MCF 10A (cell line): ENCODE measurements around the gene ZGPAT. TPM values are rescaled to one million over a fixed set of nuclear protein-coding genes. Genes with fewer than 3 reads are reported as not detected.

Experiments used
- BruUV-seq: library from RNA; stranded (reverse); fragments of 400-500 nt; replicated peaks from 2 replicates; lab custom pipeline; 2021; lab: Mats Ljungman, UMichigan
- CTCF ChIA-PET: fragments of 300-600 bp; sonication (Branson Sonifier 250); formaldehyde crosslinking; extraction: SDS; loops from one replicate; lab custom pipeline; 2021; ENCODE audit warnings: antibody characterized with exemption, inconsistent platforms; lab: Yijun Ruan, JAX
- POLR2A ChIA-PET: fragments of 300-600, 350-650 bp; sonication (Branson Sonifier 250); formaldehyde crosslinking; extraction: SDS; loops from one replicate; lab custom pipeline; 2020; ENCODE audit warnings: antibody characterized with exemption, inconsistent platforms; lab: Yijun Ruan, JAX
- DNase-seq: peaks from one replicate; pipeline ENCODE4 v3.0.0-alpha.2; 2018; ENCODE audit not compliant: unreplicated experiment
- H3K27ac Mint-ChIP-seq: one replicate; pipeline ENCODE4 v1.8.0; 2022; ENCODE audit warnings: mild to moderate bottlenecking, low read depth, mixed read lengths; ENCODE audit not compliant: unreplicated experiment
- H3K27me3 Mint-ChIP-seq: one replicate; pipeline ENCODE4 v1.8.0; 2022; ENCODE audit warnings: mixed read lengths; ENCODE audit not compliant: insufficient read depth, unreplicated experiment
- H3K36me3 Mint-ChIP-seq: one replicate; pipeline ENCODE4 v1.8.0; 2022; ENCODE audit warnings: mild to moderate bottlenecking, moderate library complexity, mixed read lengths; ENCODE audit not compliant: insufficient read depth, unreplicated experiment
- H3K4me1 Mint-ChIP-seq: one replicate; pipeline ENCODE4 v1.8.0; 2022; ENCODE audit warnings: mixed read lengths; ENCODE audit not compliant: insufficient read depth, unreplicated experiment
- H3K4me3 Mint-ChIP-seq: one replicate; pipeline ENCODE4 v1.8.0; 2022; ENCODE audit warnings: mild to moderate bottlenecking, moderate library complexity, mixed read lengths; ENCODE audit not compliant: unreplicated experiment
- H3K9me3 Mint-ChIP-seq: one replicate; pipeline ENCODE4 v1.8.0; 2022; ENCODE audit warnings: mixed read lengths; ENCODE audit not compliant: unreplicated experiment
- intact Hi-C: fragments of 100-400 bp; cut with micrococcal nuclease; formaldehyde crosslinking; loops from 2 replicates; pipeline ENCODE4 v1.14.1; 2022
- total RNA-seq: library from RNA; stranded (reverse); gene quantifications from 2 replicates; pipeline ENCODE4 v1.2.3, GENCODE V29; 2022
- TF ChIP-seq, protein P1 (sequence below): fragments of 200-600 bp; IDR thresholded peaks from one replicate; pipeline ENCODE4 v1.8.0; 2022; ENCODE audit warnings: antibody characterized with exemption, mild to moderate bottlenecking; ENCODE audit not compliant: unreplicated experiment

ZGPAT gene
- total RNA-seq, 1 experiment from 2014 or later, result 19.5 TPM

DNA sequence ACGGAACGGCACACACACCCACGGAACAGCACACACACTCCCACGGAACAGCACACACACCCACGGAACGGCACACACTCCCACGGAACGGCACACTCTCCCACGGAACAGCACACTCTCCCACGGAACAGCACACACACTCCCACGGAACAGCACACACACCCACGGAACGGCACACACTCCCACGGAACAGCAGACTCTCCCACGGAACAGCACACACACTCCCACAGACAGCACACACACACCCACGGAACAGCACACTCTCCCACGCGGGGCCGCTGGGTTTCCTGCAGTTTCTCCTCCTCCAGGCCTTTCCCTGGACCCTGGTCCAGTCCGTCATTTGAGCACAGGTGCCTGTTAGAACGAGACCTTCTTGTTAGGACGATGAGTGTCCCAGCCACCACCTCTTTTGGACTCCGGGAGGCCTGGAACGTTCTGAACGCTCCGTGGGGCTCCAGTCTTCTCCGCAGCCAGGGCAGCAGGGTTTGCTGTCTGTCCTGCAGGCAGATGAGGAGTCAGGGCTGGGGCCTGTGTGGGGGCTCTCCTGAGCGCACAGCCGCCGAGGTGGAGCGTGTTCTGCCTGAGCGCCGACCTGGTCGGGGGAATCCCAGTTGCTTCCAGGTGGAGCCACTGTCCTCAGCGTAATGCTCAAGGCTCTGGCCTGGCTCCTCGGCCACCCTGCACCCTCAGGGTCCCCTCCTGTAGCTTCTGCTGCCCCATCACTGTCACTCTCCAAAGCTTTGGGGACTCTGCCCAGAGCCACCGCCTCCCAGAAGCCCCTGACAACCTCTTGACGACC lies 29.0 kb upstream of the ZGPAT start:
- peaks cover 20% of the 10 kb centered on the region for H3K36me3 Mint-ChIP-seq
- CTCF ChIA-PET, result interaction anchor here (0.6 kb wide), 1 partner anchor 208 kb away, joined by 3 read pairs; no protein-coding TSS in a partner anchor
- POLR2A ChIA-PET, result interaction anchor here (0.5 to 4.9 kb wide), 3 partner anchors 11 to 20 kb away, joined by 3 to 48 read pairs (median 3); partner anchors contain the start of gene RTEL1
- H3K27ac Mint-ChIP-seq, result no peak overlapping the region
- peaks cover 6% of the 10 kb centered on the region for H3K4me1 Mint-ChIP-seq
- intact Hi-C loops, result no loop called here
- TF ChIP-seq, protein P1, sequence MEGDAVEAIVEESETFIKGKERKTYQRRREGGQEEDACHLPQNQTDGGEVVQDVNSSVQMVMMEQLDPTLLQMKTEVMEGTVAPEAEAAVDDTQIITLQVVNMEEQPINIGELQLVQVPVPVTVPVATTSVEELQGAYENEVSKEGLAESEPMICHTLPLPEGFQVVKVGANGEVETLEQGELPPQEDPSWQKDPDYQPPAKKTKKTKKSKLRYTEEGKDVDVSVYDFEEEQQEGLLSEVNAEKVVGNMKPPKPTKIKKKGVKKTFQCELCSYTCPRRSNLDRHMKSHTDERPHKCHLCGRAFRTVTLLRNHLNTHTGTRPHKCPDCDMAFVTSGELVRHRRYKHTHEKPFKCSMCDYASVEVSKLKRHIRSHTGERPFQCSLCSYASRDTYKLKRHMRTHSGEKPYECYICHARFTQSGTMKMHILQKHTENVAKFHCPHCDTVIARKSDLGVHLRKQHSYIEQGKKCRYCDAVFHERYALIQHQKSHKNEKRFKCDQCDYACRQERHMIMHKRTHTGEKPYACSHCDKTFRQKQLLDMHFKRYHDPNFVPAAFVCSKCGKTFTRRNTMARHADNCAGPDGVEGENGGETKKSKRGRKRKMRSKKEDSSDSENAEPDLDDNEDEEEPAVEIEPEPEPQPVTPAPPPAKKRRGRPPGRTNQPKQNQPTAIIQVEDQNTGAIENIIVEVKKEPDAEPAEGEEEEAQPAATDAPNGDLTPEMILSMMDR, result no peak
- no peak for DNase-seq
- no peaks in the 10 kb centered on the region for H3K27me3 Mint-ChIP-seq
- BruUV-seq, result no TSS peak
- H3K4me3 Mint-ChIP-seq, result no peak overlapping the region
- H3K9me3 Mint-ChIP-seq, result no peaks in the 10 kb centered on the region

DNA sequence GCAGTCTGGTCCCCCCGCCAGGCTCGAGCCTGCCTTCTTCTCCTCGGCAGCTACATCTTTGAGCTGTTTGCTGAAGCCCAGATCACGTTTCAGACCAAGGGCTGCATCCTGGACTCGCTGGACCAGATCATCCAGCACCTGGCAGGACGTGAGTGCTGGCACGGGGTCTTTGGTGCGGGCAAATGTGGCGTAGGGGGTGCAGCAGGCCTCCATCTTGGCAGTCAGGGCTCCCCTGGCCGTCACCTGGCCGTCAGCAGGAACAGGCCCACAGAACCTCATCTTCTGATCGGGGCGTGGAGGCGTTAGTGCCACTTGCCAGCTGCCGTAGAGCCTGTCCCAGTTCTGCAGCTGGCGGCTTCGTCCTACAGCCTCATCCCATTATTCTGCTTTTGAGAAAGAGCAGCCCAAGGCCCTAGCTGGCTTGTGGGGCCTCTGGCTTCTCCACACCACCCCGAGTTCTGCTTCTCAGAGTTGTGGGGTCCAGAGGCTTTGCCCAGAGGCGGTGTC lies 28.0 kb upstream of the ZGPAT start:
- Mint-ChIP-seq H3K27ac (no peak overlapping the region), H3K27me3 (no peaks in the 10 kb centered on the region), H3K36me3 (peaks cover 18% of the 10 kb centered on the region), H3K4me1 (peaks cover 6% of the 10 kb centered on the region), H3K9me3 (no peaks in the 10 kb centered on the region), H3K4me3 (no peak overlapping the region)
- POLR2A ChIA-PET, result interaction anchor here (0.7 to 4.9 kb wide), 2 partner anchors 18 to 21 kb away, joined by 3 to 48 read pairs; partner anchors contain the start of gene RTEL1
- intact Hi-C loops, result no loop called here
- DNase-seq, result no peak
- TF ChIP-seq, protein P1, result no peak
- CTCF ChIA-PET, result no interaction called here
- BruUV-seq, result no TSS peak

DNA sequence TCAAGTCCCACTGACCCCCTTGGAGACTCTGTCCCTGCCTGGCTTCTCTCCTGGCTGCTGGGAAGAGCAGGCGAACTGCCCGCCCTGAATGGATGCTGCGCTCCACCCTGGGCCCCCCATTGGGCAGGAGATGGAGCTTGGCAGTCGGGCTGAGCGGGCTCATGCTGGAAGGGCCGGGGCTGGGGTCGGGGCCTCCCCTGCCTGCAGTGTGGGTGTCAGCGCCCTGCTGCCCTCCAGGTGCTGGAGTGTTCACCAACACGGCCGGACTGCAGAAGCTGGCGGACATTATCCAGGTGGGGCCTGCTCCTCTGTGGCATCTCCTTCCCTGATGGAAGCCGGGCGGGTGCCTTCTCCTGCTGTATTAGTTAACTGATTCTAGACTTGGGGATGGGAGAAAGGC lies 27.4 kb upstream of the ZGPAT start:
- Mint-ChIP-seq H3K9me3 (no peaks in the 10 kb centered on the region), H3K27me3 (no peaks in the 10 kb centered on the region), H3K4me3 (no peak overlapping the region), H3K4me1 (peaks cover 6% of the 10 kb centered on the region), H3K27ac (no peak overlapping the region), H3K36me3 (peaks cover 18% of the 10 kb centered on the region)
- TF ChIP-seq, protein P1, result no peak
- intact Hi-C loops, result no loop called here
- no TSS peak for BruUV-seq
- CTCF ChIA-PET, result interaction anchor here (1.0 kb wide), 1 partner anchor 37 kb away, joined by 3 read pairs; no protein-coding TSS in a partner anchor
- DNase-seq, result no peak
- POLR2A ChIA-PET, result interaction anchor here (0.6 to 4.9 kb wide), 3 partner anchors 13 to 159 kb away, joined by 3 to 48 read pairs (median 4); partner anchors contain the start of gene RTEL1
